WTC11 (cell line): Measurements from ENCODE around the gene SERP1. TPM values are rescaled to one million over a fixed set of nuclear protein-coding genes. Genes with fewer than 3 reads are reported as not detected.

ENCODE experiments used
- ATAC-seq: fragments of 200-7000 bp; cut with Tn5 transposase; 2 replicates; pipeline ENCODE4 v1.10.0; 2021; ENCODE audit warnings: mild to moderate bottlenecking, moderate library complexity
- CTCF ChIA-PET: fragments of 300-600 bp; sonication (Branson Sonifier 250); formaldehyde crosslinking; loops from one replicate; lab custom pipeline; 2021; ENCODE audit warnings: antibody characterized with exemption; lab: Charles Lee
- POLR2A ChIA-PET: fragments of 350-600 bp; sonication (Branson Sonifier 250); formaldehyde crosslinking; loops from one replicate; lab custom pipeline; 2021; ENCODE audit warnings: antibody characterized with exemption; lab: Charles Lee
- DNase-seq: peaks from one replicate; pipeline ENCODE4 v3.0.0; 2021; ENCODE audit warnings: low spot score
- H3K27ac Mint-ChIP-seq: 2 replicates; pipeline ENCODE4 v1.8.0; 2021; ENCODE audit warnings: mixed read lengths
- H3K27me3 Mint-ChIP-seq: 2 replicates; pipeline ENCODE4 v1.8.0; 2021; ENCODE audit warnings: low read depth, mild to moderate bottlenecking, moderate library complexity, mixed read lengths
- H3K36me3 Mint-ChIP-seq: 2 replicates; pipeline ENCODE4 v1.8.0; 2021; ENCODE audit warnings: mixed read lengths
- H3K4me1 Mint-ChIP-seq: 2 replicates; pipeline ENCODE4 v1.8.0; 2022; ENCODE audit warnings: mixed read lengths
- H3K4me3 Mint-ChIP-seq: 2 replicates; pipeline ENCODE4 v1.8.0; 2021; ENCODE audit warnings: mild to moderate bottlenecking, moderate library complexity, mixed read lengths
- H3K9me3 Mint-ChIP-seq: 2 replicates; pipeline ENCODE4 v1.8.0; 2021; ENCODE audit warnings: mixed read lengths
- ATF1 ChIP-seq: sonication (generic); formaldehyde crosslinking; IDR thresholded peaks from 2 replicates; pipeline ENCODE4 v1.8.1; 2023; ENCODE audit warnings: mild to moderate bottlenecking, moderate library complexity, missing genetic modification reagents
- ATF3 ChIP-seq: sonication (generic); formaldehyde crosslinking; conservative IDR thresholded peaks from 2 replicates; pipeline ENCODE4 v1.8.1; 2022; ENCODE audit warnings: mild to moderate bottlenecking, missing genetic modification reagents
- CREB1 ChIP-seq: sonication (generic); formaldehyde crosslinking; IDR thresholded peaks from 2 replicates; pipeline ENCODE4 v1.8.0; 2023; ENCODE audit warnings: mild to moderate bottlenecking, missing genetic modification reagents
- CTCF ChIP-seq: fragments of 200-600 bp; IDR thresholded peaks from 2 replicates; pipeline ENCODE4 v1.8.0; 2022; ENCODE audit warnings: antibody characterized with exemption
- E2F4 ChIP-seq: sonication (generic); formaldehyde crosslinking; IDR thresholded peaks from 2 replicates; pipeline ENCODE4 v1.8.1; 2022; ENCODE audit warnings: low read depth, mild to moderate bottlenecking, moderate library complexity, missing genetic modification reagents, borderline replicate concordance
- ETV6 ChIP-seq: sonication (generic); formaldehyde crosslinking; IDR thresholded peaks from 2 replicates; pipeline ENCODE4 v1.8.1; 2022; ENCODE audit warnings: mild to moderate bottlenecking, missing genetic modification reagents
- IRF2 ChIP-seq: sonication (generic); formaldehyde crosslinking; IDR thresholded peaks from 2 replicates; pipeline ENCODE4 v1.8.0; 2022; ENCODE audit warnings: low read depth, missing genetic modification reagents, borderline replicate concordance
- JUN ChIP-seq: sonication (generic); formaldehyde crosslinking; IDR thresholded peaks from 2 replicates; pipeline ENCODE4 v1.8.0; 2023; ENCODE audit warnings: mild to moderate bottlenecking, missing genetic modification reagents
- KAT7 ChIP-seq: sonication (generic); formaldehyde crosslinking; IDR thresholded peaks from 2 replicates; pipeline ENCODE4 v1.8.1; 2023; ENCODE audit warnings: missing genetic modification reagents, mild to moderate bottlenecking, borderline replicate concordance
- NR1H2 ChIP-seq: sonication (generic); formaldehyde crosslinking; IDR thresholded peaks from 2 replicates; pipeline ENCODE4 v1.9.0; 2021; ENCODE audit warnings: mild to moderate bottlenecking, moderate library complexity, missing genetic modification reagents
- RORB ChIP-seq: fragments of 250-450 bp; sonication (Bioruptor Pico); IDR thresholded peaks from 2 replicates; pipeline ENCODE4 v1.9.0; 2021; ENCODE audit warnings: mild to moderate bottlenecking
- SOX15 ChIP-seq: fragments of 250-450 bp; sonication (Bioruptor Pico); IDR thresholded peaks from 2 replicates; pipeline ENCODE4 v1.9.0; 2021; ENCODE audit warnings: mild to moderate bottlenecking
- STAT6 ChIP-seq: sonication (generic); formaldehyde crosslinking; conservative IDR thresholded peaks from 2 replicates; pipeline ENCODE4 v1.8.1; 2023; ENCODE audit warnings: mild to moderate bottlenecking, low read depth, missing genetic modification reagents, moderate library complexity
- ZBTB21 ChIP-seq: sonication (generic); formaldehyde crosslinking; IDR thresholded peaks from 2 replicates; pipeline ENCODE4 v1.8.1; 2023; ENCODE audit warnings: mild to moderate bottlenecking, missing genetic modification reagents, borderline replicate concordance
- ZNF219 ChIP-seq: sonication (generic); formaldehyde crosslinking; IDR thresholded peaks from 2 replicates; pipeline ENCODE4 v1.8.0; 2023; ENCODE audit warnings: missing genetic modification reagents, mild to moderate bottlenecking, borderline replicate concordance
- ZNF232 ChIP-seq: sonication (generic); formaldehyde crosslinking; IDR thresholded peaks from 2 replicates; pipeline ENCODE4 v1.8.0; 2022; ENCODE audit warnings: mild to moderate bottlenecking, missing genetic modification reagents
- ZNF317 ChIP-seq: sonication (generic); formaldehyde crosslinking; IDR thresholded peaks from 2 replicates; pipeline ENCODE4 v1.8.1; 2023; ENCODE audit warnings: low read depth, mild to moderate bottlenecking, moderate library complexity, missing genetic modification reagents, borderline replicate concordance
- ZNF416 ChIP-seq: fragments of 250-450 bp; sonication (Bioruptor Pico); IDR thresholded peaks from 2 replicates; pipeline ENCODE4 v1.9.0; 2021; ENCODE audit warnings: mild to moderate bottlenecking, inconsistent platforms
- total RNA-seq: library from RNA; stranded (reverse); gene quantifications from 3 replicates; pipeline ENCODE4 v1.2.3, GENCODE V29; 2021
- TF ChIP-seq, protein P1 (sequence below): sonication (generic); formaldehyde crosslinking; IDR thresholded peaks from 2 replicates; pipeline ENCODE4 v1.8.0; 2023; ENCODE audit warnings: mild to moderate bottlenecking, missing genetic modification reagents
- TF ChIP-seq, protein P2 (sequence below): fragments of 250-450 bp; sonication (Bioruptor Pico); IDR thresholded peaks from 2 replicates; pipeline ENCODE4 v1.9.0; 2021; ENCODE audit warnings: mild to moderate bottlenecking, borderline replicate concordance
- TF ChIP-seq, protein P3 (sequence below): fragments of 250-450 bp; sonication (Bioruptor Pico); IDR thresholded peaks from 2 replicates; pipeline ENCODE4 v1.9.0; 2021; ENCODE audit warnings: mild to moderate bottlenecking

SERP1 gene
- total RNA-seq, 1 experiment from 2014 or later = 98.3 TPM

DNA sequence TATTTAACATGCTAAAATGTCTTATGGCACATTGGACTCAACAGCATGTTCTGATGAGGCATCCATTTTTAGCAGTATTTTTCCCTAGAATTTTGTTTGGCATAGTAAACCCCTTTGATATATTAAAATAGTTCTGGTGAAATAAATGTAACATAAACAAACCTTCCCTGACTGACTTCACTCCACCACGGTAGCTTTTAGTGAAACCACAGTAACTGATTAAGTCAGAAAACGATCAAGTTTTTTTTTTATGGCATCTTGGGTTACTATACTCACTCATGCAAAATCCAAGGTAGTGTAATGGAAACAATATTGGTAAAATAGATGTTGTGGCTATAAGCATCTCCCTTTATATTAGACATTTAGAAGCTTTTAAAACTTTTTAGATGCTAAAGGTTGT lies 2.8 kb downstream of the SERP1 start:
- Mint-ChIP-seq H3K9me3 (no peaks in the 10 kb centered on the region), H3K4me1 (peaks cover 22% of the 10 kb centered on the region), H3K36me3 (peaks cover 36% of the 10 kb centered on the region), H3K27ac (no peak overlapping the region), H3K4me3 (no peak overlapping the region), H3K27me3 (no peaks in the 10 kb centered on the region)
- no peak for DNase-seq
- TF ChIP-seq CREB1 (CRISPR knock-in tag) = no peak
- no peak for TF ChIP-seq ATF1 (CRISPR knock-in tag)
- TF ChIP-seq ZNF317 (CRISPR knock-in tag) = no peak
- POLR2A ChIA-PET = no interaction called here
- no peak for ATAC-seq
- CTCF ChIA-PET = no interaction called here

DNA sequence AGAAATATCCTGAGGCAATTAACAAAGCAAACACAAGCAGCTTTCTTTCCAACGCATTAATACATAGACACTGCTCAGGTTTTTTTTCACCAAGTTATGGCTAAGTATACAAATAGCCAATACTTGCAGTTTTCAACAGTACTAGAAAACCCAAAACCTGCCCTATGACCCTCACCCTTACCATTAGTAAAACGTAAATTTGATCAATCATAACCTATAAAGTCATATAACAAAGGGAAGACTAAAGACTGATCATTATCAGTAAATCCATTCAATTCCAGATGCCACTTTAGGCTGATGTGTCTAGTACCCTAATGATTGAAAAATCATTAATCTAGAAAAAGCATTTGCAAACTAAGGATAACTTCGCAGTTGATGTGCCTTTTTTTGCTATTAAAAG lies 3.2 kb downstream of the SERP1 start:
- no peak for DNase-seq
- TF ChIP-seq ATF1 (CRISPR knock-in tag) (no peak), ZNF232 (CRISPR knock-in tag) (no peak), ZBTB21 (CRISPR knock-in tag) (no peak), CTCF (no peak), ETV6 (CRISPR knock-in tag) (no peak), STAT6 (CRISPR knock-in tag) (no peak), IRF2 (CRISPR knock-in tag) (no peak), JUN (CRISPR knock-in tag) (no peak), SOX15 (CRISPR knock-in tag) (no peak), ZNF219 (no peak), RORB (no peak), ATF3 (CRISPR knock-in tag) (no peak), KAT7 (no peak), ZNF416 (CRISPR knock-in tag) (no peak), NR1H2 (CRISPR knock-in tag) (no peak), E2F4 (CRISPR knock-in tag) (no peak)
- TF ChIP-seq, protein P1, sequence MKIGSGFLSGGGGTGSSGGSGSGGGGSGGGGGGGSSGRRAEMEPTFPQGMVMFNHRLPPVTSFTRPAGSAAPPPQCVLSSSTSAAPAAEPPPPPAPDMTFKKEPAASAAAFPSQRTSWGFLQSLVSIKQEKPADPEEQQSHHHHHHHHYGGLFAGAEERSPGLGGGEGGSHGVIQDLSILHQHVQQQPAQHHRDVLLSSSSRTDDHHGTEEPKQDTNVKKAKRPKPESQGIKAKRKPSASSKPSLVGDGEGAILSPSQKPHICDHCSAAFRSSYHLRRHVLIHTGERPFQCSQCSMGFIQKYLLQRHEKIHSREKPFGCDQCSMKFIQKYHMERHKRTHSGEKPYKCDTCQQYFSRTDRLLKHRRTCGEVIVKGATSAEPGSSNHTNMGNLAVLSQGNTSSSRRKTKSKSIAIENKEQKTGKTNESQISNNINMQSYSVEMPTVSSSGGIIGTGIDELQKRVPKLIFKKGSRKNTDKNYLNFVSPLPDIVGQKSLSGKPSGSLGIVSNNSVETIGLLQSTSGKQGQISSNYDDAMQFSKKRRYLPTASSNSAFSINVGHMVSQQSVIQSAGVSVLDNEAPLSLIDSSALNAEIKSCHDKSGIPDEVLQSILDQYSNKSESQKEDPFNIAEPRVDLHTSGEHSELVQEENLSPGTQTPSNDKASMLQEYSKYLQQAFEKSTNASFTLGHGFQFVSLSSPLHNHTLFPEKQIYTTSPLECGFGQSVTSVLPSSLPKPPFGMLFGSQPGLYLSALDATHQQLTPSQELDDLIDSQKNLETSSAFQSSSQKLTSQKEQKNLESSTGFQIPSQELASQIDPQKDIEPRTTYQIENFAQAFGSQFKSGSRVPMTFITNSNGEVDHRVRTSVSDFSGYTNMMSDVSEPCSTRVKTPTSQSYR (CRISPR knock-in tag) = no peak
- TF ChIP-seq, protein P2, sequence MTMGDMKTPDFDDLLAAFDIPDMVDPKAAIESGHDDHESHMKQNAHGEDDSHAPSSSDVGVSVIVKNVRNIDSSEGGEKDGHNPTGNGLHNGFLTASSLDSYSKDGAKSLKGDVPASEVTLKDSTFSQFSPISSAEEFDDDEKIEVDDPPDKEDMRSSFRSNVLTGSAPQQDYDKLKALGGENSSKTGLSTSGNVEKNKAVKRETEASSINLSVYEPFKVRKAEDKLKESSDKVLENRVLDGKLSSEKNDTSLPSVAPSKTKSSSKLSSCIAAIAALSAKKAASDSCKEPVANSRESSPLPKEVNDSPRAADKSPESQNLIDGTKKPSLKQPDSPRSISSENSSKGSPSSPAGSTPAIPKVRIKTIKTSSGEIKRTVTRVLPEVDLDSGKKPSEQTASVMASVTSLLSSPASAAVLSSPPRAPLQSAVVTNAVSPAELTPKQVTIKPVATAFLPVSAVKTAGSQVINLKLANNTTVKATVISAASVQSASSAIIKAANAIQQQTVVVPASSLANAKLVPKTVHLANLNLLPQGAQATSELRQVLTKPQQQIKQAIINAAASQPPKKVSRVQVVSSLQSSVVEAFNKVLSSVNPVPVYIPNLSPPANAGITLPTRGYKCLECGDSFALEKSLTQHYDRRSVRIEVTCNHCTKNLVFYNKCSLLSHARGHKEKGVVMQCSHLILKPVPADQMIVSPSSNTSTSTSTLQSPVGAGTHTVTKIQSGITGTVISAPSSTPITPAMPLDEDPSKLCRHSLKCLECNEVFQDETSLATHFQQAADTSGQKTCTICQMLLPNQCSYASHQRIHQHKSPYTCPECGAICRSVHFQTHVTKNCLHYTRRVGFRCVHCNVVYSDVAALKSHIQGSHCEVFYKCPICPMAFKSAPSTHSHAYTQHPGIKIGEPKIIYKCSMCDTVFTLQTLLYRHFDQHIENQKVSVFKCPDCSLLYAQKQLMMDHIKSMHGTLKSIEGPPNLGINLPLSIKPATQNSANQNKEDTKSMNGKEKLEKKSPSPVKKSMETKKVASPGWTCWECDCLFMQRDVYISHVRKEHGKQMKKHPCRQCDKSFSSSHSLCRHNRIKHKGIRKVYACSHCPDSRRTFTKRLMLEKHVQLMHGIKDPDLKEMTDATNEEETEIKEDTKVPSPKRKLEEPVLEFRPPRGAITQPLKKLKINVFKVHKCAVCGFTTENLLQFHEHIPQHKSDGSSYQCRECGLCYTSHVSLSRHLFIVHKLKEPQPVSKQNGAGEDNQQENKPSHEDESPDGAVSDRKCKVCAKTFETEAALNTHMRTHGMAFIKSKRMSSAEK = no peak
- TF ChIP-seq, protein P3, sequence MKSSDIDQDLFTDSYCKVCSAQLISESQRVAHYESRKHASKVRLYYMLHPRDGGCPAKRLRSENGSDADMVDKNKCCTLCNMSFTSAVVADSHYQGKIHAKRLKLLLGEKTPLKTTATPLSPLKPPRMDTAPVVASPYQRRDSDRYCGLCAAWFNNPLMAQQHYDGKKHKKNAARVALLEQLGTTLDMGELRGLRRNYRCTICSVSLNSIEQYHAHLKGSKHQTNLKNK = no peak
- TF ChIP-seq, all 79 proteins: peak for 0
- Mint-ChIP-seq H3K9me3 (no peaks in the 10 kb centered on the region), H3K4me3 (no peak overlapping the region), H3K4me1 (peaks cover 19% of the 10 kb centered on the region), H3K27me3 (no peaks in the 10 kb centered on the region), H3K36me3 (peaks cover 36% of the 10 kb centered on the region), H3K27ac (no peak overlapping the region)
- POLR2A ChIA-PET = interaction anchor here (0.6 kb wide), 1 partner anchor 270 kb away, joined by 3 read pairs; no protein-coding TSS in a partner anchor
- CTCF ChIA-PET = no interaction called here
- ATAC-seq = no peak
